OCI-LY7 (cell line): ENCODE results near the gene SIRPA. TPM values are rescaled to one million over a fixed set of nuclear protein-coding genes. Genes with fewer than 3 reads are reported as not detected.

Experiments used
- BruUV-seq: library from RNA; stranded (reverse); fragments of 400-500 nt; replicated peaks from 2 replicates; lab custom pipeline; 2021; lab: Mats Ljungman, UMichigan
- CTCF ChIA-PET: fragments of 300-600 bp; sonication (Branson Sonifier 250); formaldehyde crosslinking; loops from one replicate; lab custom pipeline; 2022; ENCODE audit warnings: antibody characterized with exemption; ENCODE audit not compliant: unreplicated experiment; lab: Charles Lee
- POLR2A ChIA-PET: fragments of 300-600 bp; sonication (Branson Sonifier 250); formaldehyde crosslinking; loops from one replicate; lab custom pipeline; 2022; ENCODE audit warnings: antibody characterized with exemption; lab: Charles Lee
- DNase-seq: peaks from one replicate; pipeline ENCODE4 v3.0.0-alpha.2; 2015; ENCODE audit warnings: low spot score
- H2AFZ ChIP-seq: fragments of 200-600 bp; sonication (generic), shearing (Covaris generic); 2 replicates; pipeline ENCODE4 v1.6.1; 2014; ENCODE audit warnings: mild to moderate bottlenecking, antibody characterized with exemption, low read length, moderate library complexity
- H3K27ac ChIP-seq: fragments of 200-600 bp; sonication (generic); 2 replicates; pipeline ENCODE4 v1.5.1; 2014; ENCODE audit warnings: mixed run types, low read depth, mild to moderate bottlenecking, moderate library complexity, low read length, inconsistent platforms; ENCODE audit not compliant: poor library complexity, severe bottlenecking
- H3K36me3 ChIP-seq: fragments of 200-600 bp; sonication (generic); 2 replicates; pipeline ENCODE4 v1.6.1; 2014; ENCODE audit warnings: mild to moderate bottlenecking, antibody characterized with exemption, low read length, moderate library complexity, mixed read lengths; ENCODE audit not compliant: insufficient read depth
- H3K4me1 ChIP-seq: fragments of 200-600 bp; sonication (generic); 2 replicates; pipeline ENCODE4 v1.5.1; 2014; ENCODE audit warnings: mild to moderate bottlenecking, low read length; ENCODE audit not compliant: insufficient read depth, poor library complexity, severe bottlenecking
- H3K4me2 ChIP-seq: fragments of 200-600 bp; sonication (generic); 2 replicates; pipeline ENCODE4 v1.6.1; 2014; ENCODE audit warnings: mild to moderate bottlenecking, low read length
- H3K4me3 ChIP-seq: fragments of 200-600 bp; sonication (generic); 2 replicates; pipeline ENCODE4 v1.5.1; 2014; ENCODE audit warnings: mild to moderate bottlenecking, low read depth, low read length; ENCODE audit not compliant: poor library complexity, severe bottlenecking
- H3K79me2 ChIP-seq: fragments of 200-600 bp; sonication (generic); 2 replicates; pipeline ENCODE4 v1.6.1; 2016; ENCODE audit warnings: low read depth, mild to moderate bottlenecking, low read length, moderate library complexity, mixed read lengths; ENCODE audit not compliant: insufficient read depth
- H3K9me2 ChIP-seq: fragments of 200-600 bp; sonication (generic); 2 replicates; pipeline ENCODE4 v1.6.1; 2016; ENCODE audit warnings: mild to moderate bottlenecking, low read length, mixed read lengths; ENCODE audit not compliant: insufficient read depth
- H3K9me3 ChIP-seq: fragments of 200-600 bp; sonication (generic); 2 replicates; pipeline ENCODE4 v1.6.1; 2014; ENCODE audit warnings: mild to moderate bottlenecking, mixed run types, low read length, mixed read lengths
- H4K20me1 ChIP-seq: fragments of 200-600 bp; sonication (generic); 2 replicates; pipeline ENCODE4 v1.6.1; 2014; ENCODE audit warnings: mild to moderate bottlenecking, antibody characterized with exemption, low read length, moderate library complexity, mixed read lengths; ENCODE audit not compliant: insufficient read depth
- CTCF ChIP-seq: fragments of 200-600 bp; sonication (generic); conservative IDR thresholded peaks from 2 replicates; pipeline ENCODE4 v1.5.1; 2014; ENCODE audit warnings: mild to moderate bottlenecking, antibody characterized with exemption, low read length, moderate library complexity, mixed read lengths
- EZH2phosphoT487 ChIP-seq: fragments of 200-600 bp; sonication (generic); IDR thresholded peaks from 2 replicates; pipeline ENCODE4 v1.6.1; 2018; ENCODE audit warnings: low read depth, borderline replicate concordance, mild to moderate bottlenecking, mixed run types, antibody characterized with exemption, low read length, moderate library complexity, mixed read lengths
- intact Hi-C: fragments of 100-400 bp; cut with micrococcal nuclease; formaldehyde crosslinking; loops from one replicate; pipeline ENCODE4 v1.10.0; 2022; ENCODE audit not compliant: unreplicated experiment
- total RNA-seq, 2 experiments: library from RNA; depleted of rRNA in 1 of 2; stranded (reverse); fragments of >200 nt in 1 of 2; shearing (Covaris generic) in 1 of 2; gene quantifications; 2 replicates each; pipeline ENCODE4 v1.2.3, GENCODE V29; 2014 to 2022

Gene SIRPA
- total RNA-seq, 2 experiments from 2014 or later: not detected

GRCh38 chr20:1876217-1876921 is 18.8 kb upstream of the SIRPA start:
- no peak for TF ChIP-seq CTCF
- TF ChIP-seq EZH2phosphoT487: no peak
- no peak overlapping the region for H3K27ac ChIP-seq
- intact Hi-C loops: no loop called here
- POLR2A ChIA-PET: no interaction called here
- no peak for DNase-seq
- H3K36me3 ChIP-seq: no peaks in the 10 kb centered on the region
- peaks cover 18% of the 10 kb centered on the region for H3K4me1 ChIP-seq
- CTCF ChIA-PET: no interaction called here
- H3K9me2 ChIP-seq: no peaks in the 10 kb centered on the region
- BruUV-seq: no TSS peak
- H3K4me3 ChIP-seq: no peak overlapping the region
- H2AFZ ChIP-seq: no peak overlapping the region
- no peaks in the 10 kb centered on the region for H3K79me2 ChIP-seq
- no peaks in the 10 kb centered on the region; the same call in 1 of the 2 replicates for H4K20me1 ChIP-seq
- no peak overlapping the region for H3K4me2 ChIP-seq
- no peaks in the 10 kb centered on the region for H3K9me3 ChIP-seq

- H3K4me3 ChIP-seq: no peak overlapping the region
- DNase-seq: peak; percentile 46
- intact Hi-C loops: no loop called here
- ChIA-PET POLR2A (no interaction called here), CTCF (no interaction called here)
- H3K4me1 ChIP-seq: peaks cover 14% of the 10 kb centered on the region
- no peaks in the 10 kb centered on the region for H3K79me2 ChIP-seq
- no peak overlapping the region for H3K27ac ChIP-seq
- no peaks in the 10 kb centered on the region; the same call in 1 of the 2 replicates for H4K20me1 ChIP-seq
- H2AFZ ChIP-seq: no peak overlapping the region
- no peak overlapping the region for H3K4me2 ChIP-seq
- H3K9me3 ChIP-seq: no peaks in the 10 kb centered on the region
- no peaks in the 10 kb centered on the region for H3K9me2 ChIP-seq
- no peaks in the 10 kb centered on the region for H3K36me3 ChIP-seq
- TF ChIP-seq EZH2phosphoT487 (no peak), CTCF (no peak)
- no TSS peak for BruUV-seq
These were observed 18.1 kb upstream of the SIRPA start for GRCh38 chr20:1876975-1877608.

GRCh38 chr20:1877609-1878200 is 17.5 kb upstream of the SIRPA start:
- no peak overlapping the region for H3K4me3 ChIP-seq
- no peak for DNase-seq
- intact Hi-C loops: no loop called here
- no peak overlapping the region for H2AFZ ChIP-seq
- peaks cover 14% of the 10 kb centered on the region for H3K4me1 ChIP-seq
- ChIA-PET CTCF (no interaction called here), POLR2A (no interaction called here)
- H3K9me2 ChIP-seq: no peaks in the 10 kb centered on the region
- H4K20me1 ChIP-seq: no peaks in the 10 kb centered on the region; the same call in 1 of the 2 replicates
- no peaks in the 10 kb centered on the region for H3K9me3 ChIP-seq
- H3K4me2 ChIP-seq: no peak overlapping the region
- no peak for TF ChIP-seq EZH2phosphoT487
- no peak for TF ChIP-seq CTCF
- no peaks in the 10 kb centered on the region for H3K79me2 ChIP-seq
- no peaks in the 10 kb centered on the region for H3K36me3 ChIP-seq
- no TSS peak for BruUV-seq
- no peak overlapping the region for H3K27ac ChIP-seq
